ENCODE measurements around the gene AKT3. TPM values are rescaled to one million over a fixed set of nuclear protein-coding genes. Genes with fewer than 3 reads are reported as not detected.

Gene AKT3
- polyA plus RNA-seq, 3 donors, result 0.81 to 1.7 (median 1.4) TPM

DNA sequence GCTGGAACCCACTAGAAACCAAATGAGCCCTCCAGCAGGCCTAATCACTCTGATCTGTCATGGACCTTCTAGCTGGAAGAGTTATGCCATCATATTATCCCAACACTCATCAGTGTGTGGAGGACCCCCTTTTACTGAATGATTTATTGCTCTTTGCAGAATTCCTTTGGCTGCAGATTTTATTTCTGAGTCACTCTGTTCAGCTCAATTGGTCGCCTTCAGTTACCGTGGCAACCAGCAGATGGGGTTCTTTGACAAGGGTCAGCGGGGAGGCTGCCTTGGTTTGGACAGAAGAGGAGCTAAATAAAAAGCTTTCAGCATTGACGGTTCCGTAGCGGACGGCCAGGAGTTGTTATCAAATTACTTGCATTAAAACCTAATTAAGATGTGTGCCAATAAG lies 374.1 kb downstream of the AKT3 start:
- no peak overlapping the region for H3K4me3 Mint-ChIP-seq
- H2AFZ ChIP-seq (ENCODE audit: insufficient read depth, low read depth, low read length, poor library complexity, severe bottlenecking), result no peak overlapping the region
- H3K27ac Mint-ChIP-seq, result no peak overlapping the region
- H3K36me3 Mint-ChIP-seq, result peaks cover 5 to 15% of the 10 kb centered on the region in 2 donors
- no peak for TF ChIP-seq CTCF (IDR thresholded peaks at IDR 0.05)
- H4K20me1 ChIP-seq (ENCODE audit: insufficient read depth, low read length), result no peaks in the 10 kb centered on the region
- no peak overlapping the region for H3K9ac ChIP-seq (ENCODE audit: insufficient read depth, low read length, poor library complexity, severe bottlenecking)
- peaks cover 58% of the 10 kb centered on the region for H3K4me1 Mint-ChIP-seq
- no peaks in the 10 kb centered on the region for H3K9me3 ChIP-seq (replicated peaks in 1 of 2; ENCODE audit: control insufficient read depth in 1 of 2, insufficient read depth in 1 of 2, low read length in 2 of 2)
- no peak for DNase-seq
- H3K4me3 ChIP-seq (replicated peaks in 1 of 3; ENCODE audit: low read depth in 2 of 3, low read length in 3 of 3), result no peak overlapping the region
- no peaks in the 10 kb centered on the region for H3K27me3 ChIP-seq (ENCODE audit: control insufficient read depth in 2 of 2, insufficient read depth in 2 of 2, low read length in 2 of 2)
- H3K79me2 ChIP-seq (ENCODE audit: insufficient read depth, low read length), result peaks cover 10% of the 10 kb centered on the region
- peaks cover 0 to 8% (median 0%) of the 10 kb centered on the region in 3 donors for H3K27me3 Mint-ChIP-seq (ENCODE audit: low read depth in 3 of 3)
- no peak overlapping the region for H3K27ac ChIP-seq (ENCODE audit: low read depth in 1 of 2, low read length in 2 of 2)
- WGBS (ENCODE audit: insufficient coverage), result 100% methylated on average over 2 of the region's 7 CpGs
- no peaks in the 10 kb centered on the region for H3K36me3 ChIP-seq (replicated peaks in 1 of 2; ENCODE audit: control insufficient read depth in 1 of 2, insufficient read depth in 2 of 2, low read length in 2 of 2)
- intact Hi-C loops (cut with micrococcal nuclease), result loop anchor here in 1 of 2 donors (10.0 kb wide), 3 partner anchors 191 to 569 kb away; no protein-coding TSS in a partner anchor
- no peak overlapping the region for H3K4me2 ChIP-seq (replicated peaks; ENCODE audit: extremely low read depth, low read length, poor library complexity, severe bottlenecking)
- peaks cover 0 to 3% (median 0%) of the 10 kb centered on the region in 7 donors for H3K9me3 Mint-ChIP-seq
- H3K4me1 ChIP-seq (ENCODE audit: control insufficient read depth in 1 of 2, insufficient read depth in 2 of 2, low read length in 2 of 2), result peaks cover 52 to 62% of the 10 kb centered on the region in 2 donors

- Mint-ChIP-seq H3K4me1 (peaks cover 67% of the 10 kb centered on the region), H3K27me3 (ENCODE audit: low read depth in 3 of 3) (peaks cover 0 to 10% (median 0%) of the 10 kb centered on the region in 3 donors), H3K4me3 (no peak overlapping the region), H3K36me3 (peaks cover 8 to 21% of the 10 kb centered on the region in 2 donors), H3K9me3 (peaks cover 0 to under 1% (median 0%) of the 10 kb centered on the region in 7 donors), H3K27ac (peak overlapping the region in 3 of 7 donors; percentile 19 to 50 (median 46))
- H4K20me1 ChIP-seq (ENCODE audit: insufficient read depth, low read length), result no peaks in the 10 kb centered on the region
- no peak overlapping the region for H3K4me2 ChIP-seq (replicated peaks; ENCODE audit: extremely low read depth, low read length, poor library complexity, severe bottlenecking)
- no peaks in the 10 kb centered on the region for H3K27me3 ChIP-seq (ENCODE audit: control insufficient read depth in 2 of 2, insufficient read depth in 2 of 2, low read length in 2 of 2)
- intact Hi-C loops (cut with micrococcal nuclease), result loop anchor here in 1 of 2 donors (10.0 kb wide), 3 partner anchors 190 to 570 kb away; no protein-coding TSS in a partner anchor
- WGBS (ENCODE audit: insufficient coverage), result 97% methylated on average over 5 of the region's 9 CpGs
- no peak for TF ChIP-seq CTCF (IDR thresholded peaks at IDR 0.05)
- H3K9ac ChIP-seq (ENCODE audit: insufficient read depth, low read length, poor library complexity, severe bottlenecking), result no peak overlapping the region
- H3K27ac ChIP-seq (ENCODE audit: low read depth in 1 of 2, low read length in 2 of 2), result peak overlapping the region in 1 of 2 donors; percentile 9
- peaks cover 10% of the 10 kb centered on the region for H3K79me2 ChIP-seq (ENCODE audit: insufficient read depth, low read length)
- no peaks in the 10 kb centered on the region for H3K9me3 ChIP-seq (replicated peaks in 1 of 2; ENCODE audit: control insufficient read depth in 1 of 2, insufficient read depth in 1 of 2, low read length in 2 of 2)
- H3K36me3 ChIP-seq (replicated peaks in 1 of 2; ENCODE audit: control insufficient read depth in 1 of 2, insufficient read depth in 2 of 2, low read length in 2 of 2), result no peaks in the 10 kb centered on the region
- no peak overlapping the region for H2AFZ ChIP-seq (ENCODE audit: insufficient read depth, low read depth, low read length, poor library complexity, severe bottlenecking)
- no peak for DNase-seq
- H3K4me1 ChIP-seq (ENCODE audit: control insufficient read depth in 1 of 2, insufficient read depth in 2 of 2, low read length in 2 of 2), result peaks cover 57 to 70% of the 10 kb centered on the region in 2 donors
- H3K4me3 ChIP-seq (replicated peaks in 1 of 3; ENCODE audit: low read depth in 2 of 3, low read length in 3 of 3), result no peak overlapping the region
These were observed 375.1 kb downstream of the AKT3 start for GRCh38 chr1:243474906-243475305.

Measured in CD14-positive monocyte (primary cell).